ENCODE measurements around the gene TSPAN5.
"Not testable (repeated sequence)": the region's sequence is repeated elsewhere in the genome, so short reads cannot be mapped to it uniquely, and the experiment has no call there.

Gene TSPAN5

GRCh38 chr4:98544141-98544817 is 114.1 kb downstream of the TSPAN5 start:
- H3K4me3 ChIP-seq (ENCODE audit: low read length) = no peak overlapping the region
- DNase-seq (ENCODE audit: low read depth) = peak; percentile 18
- no peak for TF ChIP-seq CTCF (conservative IDR thresholded peaks at IDR 0.05; ENCODE audit: low read length)

GRCh38 chr4:98542011-98542410 is 116.4 kb downstream of the TSPAN5 start:
- no peak overlapping the region for H3K4me3 ChIP-seq (ENCODE audit: low read length)
- no peak for TF ChIP-seq CTCF (conservative IDR thresholded peaks at IDR 0.05; ENCODE audit: low read length)
- no peak for DNase-seq (ENCODE audit: low read depth)

- H3K4me3 ChIP-seq (ENCODE audit: low read length) = no peak overlapping the region
- no peak for DNase-seq (ENCODE audit: low read depth)
- no peak for TF ChIP-seq CTCF (conservative IDR thresholded peaks at IDR 0.05; ENCODE audit: low read length)
These were observed 117.6 kb downstream of the TSPAN5 start for GRCh38 chr4:98540803-98541202.

- no peak for TF ChIP-seq CTCF (conservative IDR thresholded peaks at IDR 0.05; ENCODE audit: low read length)
- no peak for DNase-seq (ENCODE audit: low read depth)
- H3K4me3 ChIP-seq (ENCODE audit: low read length) = no peak overlapping the region
These were observed 118.7 kb downstream of the TSPAN5 start for GRCh38 chr4:98539741-98540140.

GRCh38 chr4:98539299-98539698 is 119.1 kb downstream of the TSPAN5 start:
- DNase-seq (ENCODE audit: low read depth) = peak; percentile 47
- H3K4me3 ChIP-seq (ENCODE audit: low read length) = no peak overlapping the region
- TF ChIP-seq CTCF (conservative IDR thresholded peaks at IDR 0.05; ENCODE audit: low read length) = no peak

DNA sequence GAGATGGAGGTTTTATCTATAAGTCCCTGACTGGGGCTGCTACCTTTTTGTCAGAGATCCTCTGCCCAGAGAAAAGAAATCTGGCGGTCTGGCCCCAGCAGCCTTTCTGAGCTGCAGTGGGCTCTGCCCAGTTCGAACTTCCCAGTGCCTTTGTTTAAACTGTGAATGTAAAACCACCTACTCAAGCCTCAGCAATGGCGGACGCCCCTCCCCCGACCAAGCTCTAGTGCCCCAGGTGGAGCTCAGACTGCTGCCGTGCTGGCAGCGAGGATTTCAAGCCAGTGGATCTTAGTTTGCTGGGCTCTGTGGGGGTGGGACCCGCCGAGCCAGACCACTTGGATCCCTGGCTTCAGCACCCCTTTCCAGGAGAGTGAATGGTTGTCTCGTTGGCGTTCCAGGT is 121.8 kb downstream of the TSPAN5 start:
- DNase-seq (ENCODE audit: low read depth) = no peak
- no peak overlapping the region for H3K4me3 ChIP-seq (ENCODE audit: low read length)
- TF ChIP-seq CTCF (conservative IDR thresholded peaks at IDR 0.05; ENCODE audit: low read length) = no peak

- not testable (repeated sequence) for DNase-seq (ENCODE audit: low read depth)
These were observed 124.3 kb downstream of the TSPAN5 start for GRCh38 chr4:98534146-98534545.

More at GRCh38 chr4:98534146-98534545, 124.3 kb downstream of the TSPAN5 start:
- not testable (repeated sequence) for H3K4me3 ChIP-seq (ENCODE audit: low read length)

All from AG10803 (cell line).